ENCODE results near the gene BANF2.

Gene BANF2

GRCh38 chr20:17667445-17667844 lies 32.3 kb upstream of the BANF2 start:
- H3K27ac Mint-ChIP-seq, result no peak overlapping the region
- TF ChIP-seq CTCF (IDR thresholded peaks at IDR 0.05), result no peak
- no peaks in the 10 kb centered on the region for H3K27me3 Mint-ChIP-seq (ENCODE audit: low read depth, poor library complexity)
- H3K4me3 Mint-ChIP-seq, result no peak overlapping the region
- peaks cover 57% of the 10 kb centered on the region for H3K4me1 Mint-ChIP-seq
- no peaks in the 10 kb centered on the region for H3K9me3 Mint-ChIP-seq
- DNase-seq, result no peak
- peaks cover 59% of the 10 kb centered on the region for H3K36me3 Mint-ChIP-seq (ENCODE audit: low read depth)

- peaks cover 64% of the 10 kb centered on the region for H3K36me3 Mint-ChIP-seq (ENCODE audit: low read depth)
- DNase-seq, result no peak
- peaks cover 53% of the 10 kb centered on the region for H3K4me1 Mint-ChIP-seq
- no peaks in the 10 kb centered on the region for H3K9me3 Mint-ChIP-seq
- H3K27me3 Mint-ChIP-seq (ENCODE audit: low read depth, poor library complexity), result no peaks in the 10 kb centered on the region
- H3K4me3 Mint-ChIP-seq, result peak overlapping the region; percentile 24
- H3K27ac Mint-ChIP-seq, result peak overlapping the region; percentile 12
- no peak for TF ChIP-seq CTCF (IDR thresholded peaks at IDR 0.05)
Observed at GRCh38 chr20:17668432-17668831, 31.3 kb upstream of the BANF2 start.

- Mint-ChIP-seq H3K27me3 (ENCODE audit: low read depth, poor library complexity) (no peaks in the 10 kb centered on the region), H3K27ac (no peak overlapping the region), H3K4me1 (peaks cover 49% of the 10 kb centered on the region), H3K4me3 (no peak overlapping the region), H3K36me3 (ENCODE audit: low read depth) (peaks cover 68% of the 10 kb centered on the region), H3K9me3 (no peaks in the 10 kb centered on the region)
- no peak for DNase-seq
- no peak for TF ChIP-seq CTCF (IDR thresholded peaks at IDR 0.05)
Observed at GRCh38 chr20:17669306-17669931, 30.3 kb upstream of the BANF2 start.

- no peak for DNase-seq
- no peaks in the 10 kb centered on the region for H3K9me3 Mint-ChIP-seq
- peaks cover 79% of the 10 kb centered on the region for H3K36me3 Mint-ChIP-seq (ENCODE audit: low read depth)
- peaks cover 59% of the 10 kb centered on the region for H3K4me1 Mint-ChIP-seq
- H3K27ac Mint-ChIP-seq, result no peak overlapping the region
- H3K4me3 Mint-ChIP-seq, result no peak overlapping the region
- no peaks in the 10 kb centered on the region for H3K27me3 Mint-ChIP-seq (ENCODE audit: low read depth, poor library complexity)
- no peak for TF ChIP-seq CTCF (IDR thresholded peaks at IDR 0.05)
Observed at GRCh38 chr20:17671011-17671410, 28.8 kb upstream of the BANF2 start.

- no peak for TF ChIP-seq CTCF (IDR thresholded peaks at IDR 0.05)
- Mint-ChIP-seq H3K27me3 (ENCODE audit: low read depth, poor library complexity) (no peaks in the 10 kb centered on the region), H3K36me3 (ENCODE audit: low read depth) (peaks cover 84% of the 10 kb centered on the region), H3K27ac (no peak overlapping the region), H3K4me1 (peaks cover 56% of the 10 kb centered on the region), H3K9me3 (no peaks in the 10 kb centered on the region), H3K4me3 (no peak overlapping the region)
- no peak for DNase-seq
Observed at GRCh38 chr20:17671565-17671964, 28.2 kb upstream of the BANF2 start.

- TF ChIP-seq CTCF (IDR thresholded peaks at IDR 0.05), result no peak
- no peaks in the 10 kb centered on the region for H3K27me3 Mint-ChIP-seq (ENCODE audit: low read depth, poor library complexity)
- no peaks in the 10 kb centered on the region for H3K9me3 Mint-ChIP-seq
- H3K36me3 Mint-ChIP-seq (ENCODE audit: low read depth), result peaks cover 82% of the 10 kb centered on the region
- H3K27ac Mint-ChIP-seq, result no peak overlapping the region
- H3K4me3 Mint-ChIP-seq, result no peak overlapping the region
- DNase-seq, result no peak
- H3K4me1 Mint-ChIP-seq, result peaks cover 41% of the 10 kb centered on the region
Observed at GRCh38 chr20:17673084-17673483, 26.7 kb upstream of the BANF2 start.

Data from nephron progenitor cell (in vitro differentiated cells).